Measurements from ENCODE around the gene HOXC10. TPM values are rescaled to one million over a fixed set of nuclear protein-coding genes. Genes with fewer than 3 reads are reported as not detected.

HOXC10 gene
- total RNA-seq, 1 experiment from 2014 or later, result 3.8 TPM

DNA sequence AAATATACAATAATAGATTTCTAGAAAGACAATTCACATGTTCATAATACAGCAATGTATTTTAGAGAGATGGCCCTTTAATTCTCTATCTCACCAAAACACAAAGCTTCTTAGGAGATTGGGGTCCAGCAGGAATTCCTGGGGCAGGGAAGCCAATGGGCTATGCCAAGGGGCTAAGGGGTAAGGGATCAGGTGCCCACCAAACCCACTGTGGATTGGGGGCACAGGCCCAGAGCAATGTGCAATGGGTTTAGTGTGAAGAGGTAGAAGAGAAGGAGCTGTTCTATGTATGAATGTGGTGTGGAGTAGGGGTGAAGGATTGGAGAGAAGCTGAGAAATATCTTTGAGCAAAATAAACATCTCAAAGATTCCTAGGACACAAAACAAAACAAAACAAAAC is 43.8 kb upstream of the HOXC10 start:
- intact Hi-C loops (cut with micrococcal nuclease), result no loop called here
- ChIA-PET RAD21 (ENCODE audit: low non-redundant PET in 1 of 2, low total read pairs in 2 of 2, uncharacterized antibody in 2 of 2, unreplicated experiment in 2 of 2) (interaction anchor here in 1 of 2 experiments (1.0 kb wide), 1 partner anchor 116 kb away, joined by 3 read pairs; no protein-coding TSS in a partner anchor), POLR2A (no interaction called here), CTCF (no interaction called here)
- no peak overlapping the region for H3K4me2 ChIP-seq (ENCODE audit: low read length)
- H3K27ac ChIP-seq (ENCODE audit: low read depth, low read length), result no peak overlapping the region
- peaks cover 8 to 15% of the 10 kb centered on the region in 2 experiments; a peak in 3 of 4 replicates for H3K4me1 ChIP-seq (ENCODE audit: control insufficient read depth in 1 of 2, insufficient read depth in 2 of 2, low read length in 2 of 2)
- DNase-seq (ENCODE audit: low read depth, low spot score) (no peak), ATAC-seq (no peak)
- H3K79me2 ChIP-seq (ENCODE audit: insufficient read depth, low read length), result no peaks in the 10 kb centered on the region
- no peaks in the 10 kb centered on the region for H3K9me3 ChIP-seq (ENCODE audit: control insufficient read depth in 1 of 2, insufficient read depth in 1 of 2, low read depth in 1 of 2, low read length in 2 of 2)
- no peaks in the 10 kb centered on the region for H4K20me1 ChIP-seq (ENCODE audit: insufficient read depth)
- TF ChIP-seq, protein P1, sequence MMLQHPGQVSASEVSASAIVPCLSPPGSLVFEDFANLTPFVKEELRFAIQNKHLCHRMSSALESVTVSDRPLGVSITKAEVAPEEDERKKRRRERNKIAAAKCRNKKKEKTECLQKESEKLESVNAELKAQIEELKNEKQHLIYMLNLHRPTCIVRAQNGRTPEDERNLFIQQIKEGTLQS (IDR thresholded peaks at IDR 0.05), result no peak
- TF ChIP-seq SIN3A (IDR thresholded peaks at IDR 0.05; ENCODE audit: low read depth) (no peak), JUND (IDR thresholded peaks at IDR 0.05) (no peak), EZH2phosphoT487 (IDR thresholded peaks at IDR 0.05; ENCODE audit: borderline replicate concordance) (no peak), YY1 (IDR thresholded peaks at IDR 0.05; ENCODE audit: extremely low read depth, insufficient replicate concordance, low read depth, low read length) (no peak), EZH2 (IDR thresholded peaks at IDR 0.05) (no peak), POLR2A (IDR thresholded peaks at IDR 0.05; ENCODE audit: borderline replicate concordance, extremely low read depth, insufficient read depth, insufficient read length) (no peak), CBX3 (IDR thresholded peaks at IDR 0.05; ENCODE audit: low read depth) (no peak), POLR2AphosphoS5 (IDR thresholded peaks at IDR 0.05; ENCODE audit: low read depth, low read length) (no peak)
- TF ChIP-seq, protein P2, sequence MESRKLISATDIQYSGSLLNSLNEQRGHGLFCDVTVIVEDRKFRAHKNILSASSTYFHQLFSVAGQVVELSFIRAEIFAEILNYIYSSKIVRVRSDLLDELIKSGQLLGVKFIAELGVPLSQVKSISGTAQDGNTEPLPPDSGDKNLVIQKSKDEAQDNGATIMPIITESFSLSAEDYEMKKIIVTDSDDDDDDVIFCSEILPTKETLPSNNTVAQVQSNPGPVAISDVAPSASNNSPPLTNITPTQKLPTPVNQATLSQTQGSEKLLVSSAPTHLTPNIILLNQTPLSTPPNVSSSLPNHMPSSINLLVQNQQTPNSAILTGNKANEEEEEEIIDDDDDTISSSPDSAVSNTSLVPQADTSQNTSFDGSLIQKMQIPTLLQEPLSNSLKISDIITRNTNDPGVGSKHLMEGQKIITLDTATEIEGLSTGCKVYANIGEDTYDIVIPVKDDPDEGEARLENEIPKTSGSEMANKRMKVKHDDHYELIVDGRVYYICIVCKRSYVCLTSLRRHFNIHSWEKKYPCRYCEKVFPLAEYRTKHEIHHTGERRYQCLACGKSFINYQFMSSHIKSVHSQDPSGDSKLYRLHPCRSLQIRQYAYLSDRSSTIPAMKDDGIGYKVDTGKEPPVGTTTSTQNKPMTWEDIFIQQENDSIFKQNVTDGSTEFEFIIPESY (IDR thresholded peaks at IDR 0.05; ENCODE audit: extremely low read depth, insufficient replicate concordance, low read length), result no peak
- H2AFZ ChIP-seq (ENCODE audit: low read depth, low read length, poor library complexity, severe bottlenecking), result no peak overlapping the region
- BruUV-seq (replicated peaks), result no TSS peak
- no peaks in the 10 kb centered on the region for H3K36me3 ChIP-seq (ENCODE audit: control insufficient read depth in 1 of 2, insufficient read depth in 2 of 2, low read length in 2 of 2)
- no peak overlapping the region for H3K4me3 ChIP-seq (replicated peaks in 1 of 2; ENCODE audit: low read depth in 1 of 2, low read length in 2 of 2)
- no peaks in the 10 kb centered on the region for H3K27me3 ChIP-seq (ENCODE audit: insufficient read depth, low read length)
- H3K9me2 ChIP-seq (ENCODE audit: insufficient read depth), result no peaks in the 10 kb centered on the region
- no peak overlapping the region for H3K9ac ChIP-seq (ENCODE audit: low read length)
